ACC112 (cell line): Measurements from ENCODE around the gene MOK.

Experiments
- H2AFZ ChIP-seq: fragments of 200-600 bp; sonication (generic); one replicate; pipeline ENCODE4 v1.6.0; 2017; ENCODE audit warnings: antibody characterized with exemption, low read length; ENCODE audit not compliant: unreplicated experiment
- H3K27ac ChIP-seq: fragments of 200-600 bp; sonication (generic); 2 replicates; pipeline ENCODE4 v1.5.1; 2014; ENCODE audit warnings: low read depth, mild to moderate bottlenecking, antibody characterized with exemption, low read length, moderate library complexity
- H3K27me3 ChIP-seq: fragments of 200-600 bp; sonication (generic); 2 replicates; pipeline ENCODE4 v1.6.1; 2014; ENCODE audit warnings: mild to moderate bottlenecking, antibody characterized with exemption, low read length, moderate library complexity, mixed read lengths; ENCODE audit not compliant: insufficient read depth
- H3K36me3 ChIP-seq: fragments of 200-600 bp; sonication (generic); 2 replicates; pipeline ENCODE4 v1.6.1; 2016; ENCODE audit warnings: mild to moderate bottlenecking, antibody characterized with exemption, low read length, moderate library complexity, mixed read lengths; ENCODE audit not compliant: insufficient read depth
- H3K4me1 ChIP-seq: fragments of 200-600 bp; sonication (generic); one replicate; pipeline ENCODE4 v1.6.1; 2016; ENCODE audit warnings: low read length, mixed read lengths; ENCODE audit not compliant: insufficient read depth, unreplicated experiment, control insufficient read depth
- H3K4me3 ChIP-seq: fragments of 200-600 bp; sonication (generic); 2 replicates; pipeline ENCODE4 v1.5.1; 2014; ENCODE audit warnings: mild to moderate bottlenecking, low read depth, low read length
- H3K79me2 ChIP-seq: fragments of 200-600 bp; sonication (generic); one replicate; pipeline ENCODE4 v1.6.0; 2016; ENCODE audit warnings: low read length; ENCODE audit not compliant: control insufficient read depth, unreplicated experiment, insufficient read depth

MOK gene

GRCh38 chr14:102206918-102207317 lies 98.0 kb downstream of the MOK start:
- Histone ChIP-seq H3K4me3 (no peak overlapping the region), H3K27ac (no peak overlapping the region), H3K4me1 (no peaks in the 10 kb centered on the region), H3K27me3 (no peaks in the 10 kb centered on the region), H3K79me2 (peaks cover 8% of the 10 kb centered on the region), H2AFZ (no peak overlapping the region), H3K36me3 (peaks cover 15% of the 10 kb centered on the region; the same call in 1 of the 2 replicates)

DNA sequence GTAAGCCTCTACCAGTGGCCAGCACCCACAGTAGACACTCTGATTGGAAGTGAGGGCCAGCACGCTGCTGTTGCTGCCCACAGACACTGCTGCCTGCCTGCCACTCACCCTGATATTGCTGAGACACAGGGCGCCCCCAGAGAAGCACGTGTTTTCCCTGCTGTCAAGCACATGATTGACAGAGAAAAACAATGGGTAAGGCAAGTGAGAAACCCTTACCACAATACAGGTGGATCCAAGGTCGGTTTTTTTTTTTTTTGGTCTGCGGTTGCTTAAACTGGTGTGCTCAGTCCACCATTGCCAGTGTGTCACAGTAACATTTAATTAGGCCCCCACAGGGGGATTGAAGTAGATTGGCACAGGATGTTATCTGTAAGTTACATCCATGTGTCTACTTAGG lies 99.4 kb downstream of the MOK start:
- H3K4me3 ChIP-seq: no peak overlapping the region
- no peak overlapping the region for H3K27ac ChIP-seq
- H3K36me3 ChIP-seq: peaks cover 15% of the 10 kb centered on the region; the same call in 1 of the 2 replicates
- no peaks in the 10 kb centered on the region for H3K4me1 ChIP-seq
- no peaks in the 10 kb centered on the region for H3K27me3 ChIP-seq
- no peak overlapping the region for H2AFZ ChIP-seq
- H3K79me2 ChIP-seq: peaks cover 8% of the 10 kb centered on the region

DNA sequence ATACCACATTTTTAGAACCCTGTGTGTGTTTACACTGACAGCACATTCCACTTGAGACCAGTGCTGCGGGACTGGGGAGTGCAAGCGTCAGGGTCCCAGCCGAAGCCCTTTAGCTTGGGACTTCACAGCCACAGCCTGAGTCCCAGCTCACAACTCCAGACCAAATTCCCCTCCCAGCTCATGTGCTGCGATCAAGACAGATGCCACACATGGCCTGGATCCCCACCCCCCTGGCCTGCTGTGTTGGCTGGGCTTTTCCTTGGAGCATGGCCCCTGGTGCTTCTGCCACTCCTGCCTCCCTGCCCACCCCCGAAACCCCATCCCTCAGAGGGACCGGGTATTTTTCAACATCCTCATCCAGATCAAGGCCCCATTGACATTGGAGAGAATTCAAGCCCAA lies 101.6 kb downstream of the MOK start:
- H3K36me3 ChIP-seq: 0 out of 2 replicates have a peak, but pooled peaks cover 9% of the 10 kb centered on the region
- H2AFZ ChIP-seq: no peak overlapping the region
- H3K27me3 ChIP-seq: no peaks in the 10 kb centered on the region
- no peaks in the 10 kb centered on the region for H3K4me1 ChIP-seq
- no peak overlapping the region for H3K4me3 ChIP-seq
- H3K27ac ChIP-seq: no peak overlapping the region
- H3K79me2 ChIP-seq: peaks cover 12% of the 10 kb centered on the region

DNA sequence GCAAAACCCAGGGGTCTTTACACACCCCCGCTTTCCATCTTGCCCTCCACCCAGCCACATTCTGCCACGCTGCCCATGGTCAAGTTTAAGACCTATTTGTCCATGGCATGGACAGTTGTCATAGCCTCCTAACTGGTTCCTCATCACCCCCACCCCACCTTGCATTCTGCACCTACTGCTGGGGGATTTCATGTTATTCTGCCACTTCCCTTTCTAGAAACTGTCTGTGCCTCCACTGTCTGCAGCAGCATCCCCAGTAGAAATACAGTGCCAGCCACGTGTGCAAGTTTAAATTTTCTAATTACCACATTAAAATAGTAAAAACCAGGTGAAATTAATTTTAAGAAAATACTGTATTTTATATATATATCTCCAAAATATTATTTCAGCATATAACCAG lies 102.0 kb downstream of the MOK start:
- H3K27me3 ChIP-seq: no peaks in the 10 kb centered on the region
- no peak overlapping the region for H3K27ac ChIP-seq
- no peak overlapping the region for H2AFZ ChIP-seq
- no peak overlapping the region for H3K4me3 ChIP-seq
- H3K4me1 ChIP-seq: no peaks in the 10 kb centered on the region
- 0 out of 2 replicates have a peak, but pooled peaks cover 9% of the 10 kb centered on the region for H3K36me3 ChIP-seq
- H3K79me2 ChIP-seq: peaks cover 12% of the 10 kb centered on the region

DNA sequence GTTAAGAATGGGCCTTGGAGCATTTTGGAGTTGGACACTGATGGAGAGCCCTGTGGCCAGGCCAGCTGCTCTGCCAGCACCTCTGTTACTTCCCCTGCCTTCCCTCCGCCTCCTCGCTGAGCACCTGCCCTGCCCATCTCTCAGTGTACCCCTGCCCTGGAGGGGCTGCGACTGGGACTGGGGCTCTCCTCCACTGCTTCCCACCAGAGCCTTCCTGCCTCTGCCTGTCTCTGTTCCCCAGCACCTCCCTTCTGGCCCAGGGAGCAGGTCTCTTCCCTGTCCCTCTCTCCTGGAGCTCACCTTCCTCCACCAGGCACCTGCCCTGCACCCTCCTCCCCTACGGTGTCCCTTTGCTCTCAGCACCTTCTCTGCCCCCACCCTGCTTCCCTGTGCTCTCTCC lies 103.2 kb downstream of the MOK start:
- H3K36me3 ChIP-seq: 0 out of 2 replicates have a peak, but pooled peaks cover 12% of the 10 kb centered on the region
- H2AFZ ChIP-seq: no peak overlapping the region
- H3K4me3 ChIP-seq: no peak overlapping the region
- no peaks in the 10 kb centered on the region for H3K27me3 ChIP-seq
- no peaks in the 10 kb centered on the region for H3K4me1 ChIP-seq
- no peak overlapping the region for H3K27ac ChIP-seq
- peaks cover 13% of the 10 kb centered on the region for H3K79me2 ChIP-seq

DNA sequence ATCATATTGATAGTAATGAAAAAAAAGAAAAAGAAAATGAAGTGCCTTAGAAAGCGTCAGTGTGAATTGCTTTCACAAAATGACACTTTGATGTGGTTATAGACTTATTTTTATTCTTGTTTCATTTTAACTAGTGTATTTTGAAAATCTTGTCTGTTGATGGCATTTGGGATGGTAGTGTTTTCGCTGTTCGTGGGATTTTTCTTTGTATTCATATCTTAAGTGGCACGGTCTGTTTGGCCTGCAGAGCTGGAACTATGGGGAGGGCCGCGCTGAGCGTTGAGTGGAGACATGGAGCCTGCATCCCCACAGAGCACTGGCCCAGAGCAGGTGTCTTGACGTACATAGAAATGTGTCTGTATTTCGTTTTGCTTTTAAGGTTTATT lies 103.6 kb downstream of the MOK start:
- Histone ChIP-seq H3K4me1 (no peaks in the 10 kb centered on the region), H2AFZ (no peak overlapping the region), H3K4me3 (no peak overlapping the region), H3K27ac (no peak overlapping the region), H3K27me3 (no peaks in the 10 kb centered on the region), H3K36me3 (0 out of 2 replicates have a peak, but pooled peaks cover 12% of the 10 kb centered on the region), H3K79me2 (peaks cover 15% of the 10 kb centered on the region)

DNA sequence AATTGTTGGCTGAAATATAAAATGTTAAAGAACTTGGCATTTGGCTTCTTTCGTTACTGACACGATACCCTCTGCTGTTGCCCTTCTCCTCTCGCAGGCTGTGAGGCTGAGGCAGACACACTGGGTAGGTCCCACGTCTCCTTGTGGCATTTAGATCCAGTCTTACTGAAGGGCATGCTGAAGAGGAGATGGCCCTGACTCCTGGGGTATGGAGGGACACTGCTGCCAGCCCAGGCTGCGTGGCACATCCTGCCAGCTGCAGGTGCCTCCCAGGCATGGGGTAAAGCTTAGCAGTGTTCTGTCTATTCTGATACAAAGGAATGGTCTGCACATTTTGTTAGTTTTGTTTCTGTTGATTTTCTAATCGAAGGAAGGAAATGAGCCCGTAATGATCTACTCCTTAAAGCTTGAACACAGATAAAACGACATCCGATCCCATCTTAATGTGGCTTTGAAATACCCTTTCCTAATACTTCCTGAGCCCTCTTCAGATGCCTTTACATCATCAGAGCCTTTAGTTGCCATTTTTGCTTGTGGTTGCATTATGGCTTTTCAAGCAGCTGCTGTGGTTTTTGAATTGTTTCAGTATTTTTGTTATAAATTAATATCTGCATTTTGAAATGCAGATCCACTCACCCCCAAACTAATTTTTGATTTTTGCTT lies 104.1 kb downstream of the MOK start:
- Histone ChIP-seq H3K36me3 (0 out of 2 replicates have a peak, but pooled peaks cover 12% of the 10 kb centered on the region), H3K27ac (no peak overlapping the region), H2AFZ (no peak overlapping the region), H3K4me1 (no peaks in the 10 kb centered on the region), H3K79me2 (peaks cover 16% of the 10 kb centered on the region), H3K27me3 (no peaks in the 10 kb centered on the region), H3K4me3 (no peak overlapping the region)

- no peak overlapping the region for H2AFZ ChIP-seq
- H3K36me3 ChIP-seq: 0 out of 2 replicates have a peak, but pooled peaks cover 9% of the 10 kb centered on the region
- H3K79me2 ChIP-seq: peaks cover 22% of the 10 kb centered on the region
- no peak overlapping the region for H3K4me3 ChIP-seq
- H3K27me3 ChIP-seq: no peaks in the 10 kb centered on the region
- no peak overlapping the region for H3K27ac ChIP-seq
- no peaks in the 10 kb centered on the region for H3K4me1 ChIP-seq
Measured at GRCh38 chr14:102197317-102197853, 107.6 kb downstream of the MOK start.

DNA sequence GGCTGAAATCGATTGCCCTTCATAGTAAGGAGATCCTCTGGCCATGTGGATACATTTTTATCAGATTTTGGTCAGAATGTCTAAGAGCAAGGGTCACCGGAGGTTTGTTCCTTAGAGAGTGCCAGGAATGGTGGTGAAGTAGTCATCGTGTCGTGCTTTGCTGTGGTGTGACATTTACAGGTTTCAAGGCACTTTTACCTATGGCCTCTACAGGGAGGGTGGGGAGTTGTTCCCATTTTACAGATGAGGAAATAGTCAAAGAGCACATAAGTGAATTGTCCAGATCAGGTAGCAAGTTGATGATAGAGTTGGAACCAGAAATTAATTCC lies 108.1 kb downstream of the MOK start:
- Histone ChIP-seq H3K4me1 (no peaks in the 10 kb centered on the region), H3K27me3 (no peaks in the 10 kb centered on the region), H3K79me2 (peaks cover 23% of the 10 kb centered on the region), H3K27ac (no peak overlapping the region), H3K36me3 (0 out of 2 replicates have a peak, but pooled peaks cover 9% of the 10 kb centered on the region), H3K4me3 (no peak overlapping the region), H2AFZ (no peak overlapping the region)

GRCh38 chr14:102196039-102196901 lies 108.7 kb downstream of the MOK start:
- Histone ChIP-seq H3K27ac (no peak overlapping the region), H3K4me1 (no peaks in the 10 kb centered on the region), H3K79me2 (peaks cover 29% of the 10 kb centered on the region), H3K4me3 (no peak overlapping the region), H3K27me3 (no peaks in the 10 kb centered on the region), H3K36me3 (0 out of 2 replicates have a peak, but pooled peaks cover 9% of the 10 kb centered on the region), H2AFZ (no peak overlapping the region)
